Stimulated activated CD8-positive, alpha-beta memory T cell treated with anti-CD3 and anti-CD28 coated beads, Interleukin-4, amount 100 ng/mL, for 24 hours (primary cell): ENCODE data around the gene ZNF860.
"Not testable (repeated sequence)": the region's sequence is repeated elsewhere in the genome, so short reads cannot be mapped to it uniquely, and the experiment has no call there.

Experiments
- DNase-seq: peaks from one replicate; pipeline ENCODE4 v3.0.0-alpha.2; 2020; ENCODE audit warnings: low read depth

Gene ZNF860

GRCh38 chr3:31962801-31963205, 18.7 kb upstream of the ZNF860 start:
- no peak for DNase-seq

GRCh38 chr3:31966978-31967591, 14.5 kb upstream of the ZNF860 start:
- no peak for DNase-seq

GRCh38 chr3:31967592-31967991, 14.0 kb upstream of the ZNF860 start:
- DNase-seq: no peak

GRCh38 chr3:31968369-31968926, 13.1 kb upstream of the ZNF860 start:
- DNase-seq: no peak

GRCh38 chr3:31968927-31969418, 12.6 kb upstream of the ZNF860 start:
- no peak for DNase-seq

GRCh38 chr3:31971607-31972006, 9.9 kb upstream of the ZNF860 start:
- no peak for DNase-seq

- no peak for DNase-seq
Observed at GRCh38 chr3:31973081-31973480, 8.5 kb upstream of the ZNF860 start.

- DNase-seq: no peak
Observed at GRCh38 chr3:31973837-31974236, 7.7 kb upstream of the ZNF860 start.

- no peak for DNase-seq
Observed at GRCh38 chr3:31974471-31974870, 7.1 kb upstream of the ZNF860 start.

GRCh38 chr3:31974964-31975363, 6.6 kb upstream of the ZNF860 start:
- no peak for DNase-seq

- no peak for DNase-seq
Observed at GRCh38 chr3:31976302-31976701, 5.2 kb upstream of the ZNF860 start.

GRCh38 chr3:31977736-31978135, 3.8 kb upstream of the ZNF860 start:
- no peak for DNase-seq

GRCh38 chr3:31978553-31978952, 3.0 kb upstream of the ZNF860 start:
- DNase-seq: no peak

GRCh38 chr3:31979001-31979697, 2.4 kb upstream of the ZNF860 start:
- no peak for DNase-seq

- no peak for DNase-seq
Observed at GRCh38 chr3:31980530-31981205, 882 bp upstream of the ZNF860 start.

GRCh38 chr3:31984321-31984720, 2.8 kb downstream of the ZNF860 start:
- DNase-seq: no peak

- no peak for DNase-seq
Observed at GRCh38 chr3:31985831-31986230, 4.3 kb downstream of the ZNF860 start.

- no peak for DNase-seq
Observed at GRCh38 chr3:31988271-31988670, 6.7 kb downstream of the ZNF860 start.

- not testable (repeated sequence) for DNase-seq
Observed at GRCh38 chr3:31992995-31993394, 11.4 kb downstream of the ZNF860 start.

- DNase-seq: no peak
Observed at GRCh38 chr3:31993843-31994242, 12.3 kb downstream of the ZNF860 start.

- not testable (repeated sequence) for DNase-seq
Observed at GRCh38 chr3:31995026-31995425, 13.5 kb downstream of the ZNF860 start.

- DNase-seq: no peak
Observed at GRCh38 chr3:31996195-31996594, 14.6 kb downstream of the ZNF860 start.

- DNase-seq: no peak
Observed at GRCh38 chr3:31997500-31997899, 15.9 kb downstream of the ZNF860 start.
